HG03558 (cell line): ENCODE measurements around the gene METRN.

Experiments used
- ATAC-seq: cut with Tn5 transposase; IDR thresholded peaks from one replicate; pipeline ENCODE4 v1.9.1; 2021; ENCODE audit warnings: moderate number of reproducible peaks; ENCODE audit not compliant: unreplicated experiment; ENCODE audit errors: extremely low read depth

Gene METRN

GRCh38 chr16:767743-768235 is 52.9 kb downstream of the METRN start:
- ATAC-seq, result no peak

- ATAC-seq, result no peak
Measured at GRCh38 chr16:768428-768827, 53.5 kb downstream of the METRN start.
